Testis (tissue), 2 donors: ENCODE results near the gene PRSS35.

Experiments
- CTCF ChIP-seq, 3 experiments: fragments of 450-650 bp in 2 of 3; fragments of 200-600 bp in 1 of 3; sonication (generic) in 1 of 3; IDR thresholded peaks; one replicate each; pipeline ENCODE4 v1.5.1; 2016 to 2019; ENCODE audit warnings: antibody characterized with exemption in 3 of 3, mild to moderate bottlenecking in 2 of 3, moderate library complexity in 1 of 3
- POLR2A ChIP-seq: fragments of 450-650 bp; IDR thresholded peaks from one replicate; pipeline ENCODE4 v1.6.1; 2017; ENCODE audit warnings: antibody characterized with exemption, mild to moderate bottlenecking, moderate library complexity

- TF ChIP-seq CTCF (IDR thresholded peaks at IDR 0.05) (no peak), POLR2A (no peak)
Measured at GRCh38 chr6:83546636-83547035, 34.3 kb downstream of the PRSS35 start.
